ENCODE measurements around the gene NEGR1. TPM values are rescaled to one million over a fixed set of nuclear protein-coding genes. Genes with fewer than 3 reads are reported as not detected.

The NEGR1 gene
- total RNA-seq, 4 donors from 2014 or later = 0.49 to 8.8 (median 2.7) TPM

GRCh38 chr1:71980556-71980955 is 301.8 kb downstream of the NEGR1 start:
- WGBS, 2 donors = 86 to 89% methylated on average over 1 of the region's 1 CpG
- H3K27me3 ChIP-seq = no peaks in the 10 kb centered on the region
- intact Hi-C loops (cut with DNase I) = no loop called here
- no peaks in the 10 kb centered on the region for H3K9me3 ChIP-seq
- DNase-seq = no peak
- H3K4me3 ChIP-seq = no peak overlapping the region
- H3K27ac ChIP-seq = no peak overlapping the region
- no peaks in the 10 kb centered on the region for H3K4me1 ChIP-seq
- no peaks in the 10 kb centered on the region for H3K36me3 ChIP-seq
- TF ChIP-seq CTCF (IDR thresholded peaks at IDR 0.05) (no peak), POLR2A (IDR thresholded peaks at IDR 0.05) (no peak)

GRCh38 chr1:71979882-71980281 is 302.5 kb downstream of the NEGR1 start:
- no peak for DNase-seq
- intact Hi-C loops (cut with DNase I) = no loop called here
- no peaks in the 10 kb centered on the region for H3K9me3 ChIP-seq
- TF ChIP-seq CTCF (IDR thresholded peaks at IDR 0.05) (no peak), POLR2A (IDR thresholded peaks at IDR 0.05) (no peak)
- H3K4me1 ChIP-seq = no peaks in the 10 kb centered on the region
- no peak overlapping the region for H3K4me3 ChIP-seq
- H3K27me3 ChIP-seq = no peaks in the 10 kb centered on the region
- H3K27ac ChIP-seq = no peak overlapping the region
- H3K36me3 ChIP-seq = no peaks in the 10 kb centered on the region
- WGBS, 2 donors = 50 to 58% methylated on average over 1 of the region's 1 CpG

DNA sequence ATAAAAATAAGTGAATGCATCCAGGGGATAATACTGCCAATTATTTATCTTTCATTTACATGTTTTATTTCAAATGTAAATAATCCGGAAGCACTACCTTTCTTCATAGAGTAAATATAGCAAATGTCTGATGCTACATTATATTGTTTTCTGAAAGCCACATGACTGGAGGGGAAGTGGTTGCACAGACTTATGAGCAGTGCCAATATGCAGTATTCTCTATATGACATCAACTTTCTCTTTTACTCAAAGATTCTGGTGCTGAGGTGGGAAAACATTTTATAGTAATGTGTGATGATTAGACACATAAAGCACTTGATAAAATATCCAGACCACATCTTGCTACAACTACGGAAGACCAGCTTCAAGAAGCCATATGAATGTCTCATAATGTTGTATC is 314.7 kb downstream of the NEGR1 start:
- Histone ChIP-seq H3K36me3 (no peaks in the 10 kb centered on the region), H3K4me1 (no peaks in the 10 kb centered on the region), H3K27ac (no peak overlapping the region), H3K4me3 (no peak overlapping the region), H3K27me3 (no peaks in the 10 kb centered on the region), H3K9me3 (no peaks in the 10 kb centered on the region)
- TF ChIP-seq CTCF (IDR thresholded peaks at IDR 0.05) = no peak
- TF ChIP-seq POLR2A (IDR thresholded peaks at IDR 0.05) = no peak
- DNase-seq = no peak
- WGBS, 2 donors = 69 to 73% methylated on average over 2 of the region's 2 CpGs
- intact Hi-C loops (cut with DNase I) = no loop called here

DNA sequence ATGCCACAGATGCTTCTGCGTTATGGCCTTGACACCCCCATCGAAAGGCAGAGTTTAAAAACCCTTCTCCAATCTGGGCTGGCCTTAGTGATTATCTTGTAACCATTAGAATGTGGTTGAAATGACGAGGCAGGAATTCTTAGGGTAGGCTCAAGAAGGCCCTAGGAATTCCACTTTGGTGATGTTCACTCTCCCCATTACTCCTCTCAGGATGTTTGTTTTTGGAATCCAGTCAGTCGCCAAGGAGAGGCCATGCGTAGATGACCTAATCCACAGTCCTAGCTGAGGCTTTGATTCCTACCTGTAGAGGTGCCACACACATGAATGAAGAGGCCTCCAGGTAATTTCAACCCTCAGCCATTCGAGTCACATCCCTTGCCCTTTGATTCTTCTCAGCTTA is 318.2 kb downstream of the NEGR1 start:
- H3K27me3 ChIP-seq = no peaks in the 10 kb centered on the region
- intact Hi-C loops (cut with DNase I) = no loop called here
- H3K9me3 ChIP-seq = no peaks in the 10 kb centered on the region
- no peaks in the 10 kb centered on the region for H3K4me1 ChIP-seq
- WGBS, 2 donors = 80 to 85% methylated on average over 6 of the region's 6 CpGs
- no peak for DNase-seq
- TF ChIP-seq CTCF (IDR thresholded peaks at IDR 0.05) (no peak), POLR2A (IDR thresholded peaks at IDR 0.05) (no peak)
- H3K4me3 ChIP-seq = no peak overlapping the region
- H3K36me3 ChIP-seq = no peaks in the 10 kb centered on the region
- no peak overlapping the region for H3K27ac ChIP-seq

GRCh38 chr1:71956613-71957285 is 325.6 kb downstream of the NEGR1 start:
- Histone ChIP-seq H3K9me3 (no peaks in the 10 kb centered on the region), H3K36me3 (no peaks in the 10 kb centered on the region), H3K27ac (no peak overlapping the region), H3K4me1 (no peaks in the 10 kb centered on the region), H3K4me3 (no peak overlapping the region), H3K27me3 (no peaks in the 10 kb centered on the region)
- TF ChIP-seq POLR2A (IDR thresholded peaks at IDR 0.05) (no peak), CTCF (IDR thresholded peaks at IDR 0.05) (no peak)
- no peak for DNase-seq
- 67 to 81% methylated on average over 2 of the region's 2 CpGs for WGBS, 2 donors
- intact Hi-C loops (cut with DNase I) = no loop called here
